G401.6 (cell line): ENCODE data around the gene ROPN1L.

Source experiments
- FAIRE-seq: peaks from 2 replicates; lab custom pipeline; 2012; peaks lifted over from hg19 to GRCh38; lab: Jason Lieb, UNC

Gene ROPN1L

GRCh38 chr5:10459080-10460055, 17.7 kb downstream of the ROPN1L start:
- FAIRE-seq, result no peak

DNA sequence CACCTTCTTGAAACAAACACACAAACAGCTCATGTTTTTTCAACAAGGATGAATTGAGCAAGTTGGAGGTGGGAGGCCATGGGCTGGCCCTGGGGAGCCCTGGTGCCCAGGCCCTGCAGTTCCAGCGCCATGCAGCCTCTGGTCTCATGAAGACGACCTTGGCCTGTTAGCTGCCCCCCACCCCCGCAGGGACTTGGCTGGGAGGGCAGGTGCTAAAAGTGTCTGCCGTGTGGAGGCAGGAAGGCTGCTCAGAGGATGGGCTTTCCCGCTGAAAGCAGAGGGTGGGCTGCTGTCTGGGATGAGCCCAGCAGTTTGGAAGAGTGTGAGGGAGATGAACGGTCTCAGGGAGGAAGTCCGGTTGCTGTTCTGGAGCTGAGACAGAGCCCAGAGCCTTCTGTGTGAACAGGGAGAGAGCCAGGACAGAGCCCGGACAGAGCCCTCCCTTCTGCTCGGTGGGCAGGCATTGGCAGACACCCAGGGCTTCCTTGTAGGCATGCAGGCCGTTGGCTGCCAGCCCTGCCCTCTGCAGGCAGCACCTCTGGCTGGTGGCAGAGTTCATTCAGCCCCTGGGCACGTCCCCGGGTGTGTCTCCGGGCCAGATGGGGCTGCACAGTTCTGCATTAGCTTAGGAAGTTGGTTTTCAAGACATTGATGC, 18.7 kb downstream of the ROPN1L start:
- no peak for FAIRE-seq

DNA sequence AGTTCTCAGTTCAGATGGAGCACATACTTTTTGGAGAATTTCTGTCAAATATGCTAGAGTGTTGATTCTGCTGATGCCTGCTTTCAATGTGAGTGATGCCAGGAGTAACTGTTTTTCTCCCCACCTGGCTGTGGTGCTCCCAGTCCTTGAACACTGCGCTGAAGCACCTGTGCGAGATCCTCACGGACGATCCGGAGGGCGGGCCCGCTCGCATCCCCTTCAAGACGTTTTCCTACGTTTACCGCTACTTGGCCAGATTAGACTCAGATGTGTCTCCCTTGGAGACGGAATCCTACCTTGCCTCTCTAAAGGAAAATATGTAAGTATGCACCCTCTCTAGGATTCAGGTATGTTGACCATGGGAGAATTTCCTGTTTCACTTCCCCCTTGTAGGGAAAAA, 19.4 kb downstream of the ROPN1L start:
- FAIRE-seq, result no peak

DNA sequence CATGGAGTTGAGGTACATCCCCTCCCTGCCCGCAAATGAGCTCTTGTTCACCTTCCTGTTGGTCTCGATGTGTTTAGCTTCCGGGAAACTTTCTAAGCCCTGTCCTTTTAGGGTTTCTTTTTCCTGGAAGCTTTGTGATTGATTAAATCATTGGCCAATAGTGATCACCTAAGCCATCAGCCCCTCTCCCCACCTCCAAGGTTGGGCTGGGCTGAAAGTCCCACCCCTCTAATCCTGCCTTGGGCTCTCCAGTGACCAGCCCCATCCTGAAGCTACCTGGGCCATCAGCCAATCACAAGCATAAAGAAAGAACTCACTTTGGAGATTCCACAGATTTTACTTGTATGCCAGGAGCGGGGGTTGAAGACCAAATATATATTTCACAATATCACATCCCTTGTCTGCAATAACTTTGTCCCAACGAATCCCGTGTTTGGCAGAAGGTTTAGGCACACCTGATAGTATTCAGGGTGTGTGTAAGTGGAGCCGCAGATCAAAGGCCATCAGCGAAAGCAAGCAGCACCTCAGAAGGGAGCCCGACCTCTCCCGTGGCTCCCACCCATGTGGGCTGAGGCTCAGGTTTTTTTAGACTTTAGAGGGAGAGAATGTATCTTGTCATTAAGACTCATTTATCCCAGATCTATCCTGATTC, 20.4 kb downstream of the ROPN1L start:
- FAIRE-seq, result no peak

DNA sequence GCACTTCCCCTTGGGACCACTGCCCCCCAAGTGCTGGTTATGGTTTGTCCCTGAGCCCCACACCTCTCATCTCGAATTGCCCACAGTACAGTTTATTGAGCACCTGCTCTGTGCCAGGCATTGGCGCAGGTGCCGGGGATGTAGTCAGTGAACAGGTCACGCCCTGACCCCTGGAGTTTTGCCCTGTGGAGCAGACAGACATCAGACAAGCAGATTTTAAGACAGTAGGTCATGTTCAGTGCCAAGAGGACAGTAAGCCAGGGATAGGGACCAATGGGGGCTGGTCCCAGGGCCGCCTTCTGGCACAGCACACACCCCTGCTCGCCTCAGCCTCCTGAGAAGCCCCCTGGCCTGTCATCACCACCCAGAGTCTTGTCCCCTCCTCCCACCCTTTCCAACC, 21.9 kb downstream of the ROPN1L start:
- FAIRE-seq, result no peak

GRCh38 chr5:10464173-10464572, 22.5 kb downstream of the ROPN1L start:
- FAIRE-seq, result no peak

- FAIRE-seq, result no peak
These were observed 24.0 kb downstream of the ROPN1L start for GRCh38 chr5:10465726-10466125.

DNA sequence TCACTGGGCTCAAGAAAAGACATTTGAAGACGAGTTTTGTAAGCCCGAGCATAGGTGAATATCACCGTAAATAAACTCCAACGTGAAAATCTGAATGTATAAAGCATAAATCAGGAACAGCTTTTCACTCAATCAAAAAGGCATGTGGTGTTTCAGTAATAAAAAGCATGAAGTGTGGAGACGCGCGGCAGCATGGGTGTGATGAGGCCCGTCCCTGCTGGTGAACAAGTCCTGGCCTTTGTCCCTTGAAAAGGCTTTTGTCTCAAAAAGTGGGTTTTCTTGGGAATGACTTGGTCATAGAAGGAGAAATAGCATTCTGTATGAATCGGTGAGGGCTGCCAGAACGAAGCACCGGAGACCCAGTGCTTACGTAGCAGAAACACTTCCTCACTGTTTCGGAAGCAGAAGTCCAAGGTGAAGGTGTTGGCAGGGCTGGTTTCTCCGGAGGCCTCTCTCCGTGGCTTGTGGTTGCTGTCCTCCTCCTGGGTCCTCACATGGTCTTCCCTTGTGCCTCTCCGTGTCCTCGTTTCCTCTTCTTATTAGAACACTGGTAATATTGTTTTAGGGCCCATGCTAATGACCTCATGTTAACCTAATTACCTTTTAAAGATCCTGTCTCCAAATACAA, 24.9 kb downstream of the ROPN1L start:
- FAIRE-seq, result no peak

DNA sequence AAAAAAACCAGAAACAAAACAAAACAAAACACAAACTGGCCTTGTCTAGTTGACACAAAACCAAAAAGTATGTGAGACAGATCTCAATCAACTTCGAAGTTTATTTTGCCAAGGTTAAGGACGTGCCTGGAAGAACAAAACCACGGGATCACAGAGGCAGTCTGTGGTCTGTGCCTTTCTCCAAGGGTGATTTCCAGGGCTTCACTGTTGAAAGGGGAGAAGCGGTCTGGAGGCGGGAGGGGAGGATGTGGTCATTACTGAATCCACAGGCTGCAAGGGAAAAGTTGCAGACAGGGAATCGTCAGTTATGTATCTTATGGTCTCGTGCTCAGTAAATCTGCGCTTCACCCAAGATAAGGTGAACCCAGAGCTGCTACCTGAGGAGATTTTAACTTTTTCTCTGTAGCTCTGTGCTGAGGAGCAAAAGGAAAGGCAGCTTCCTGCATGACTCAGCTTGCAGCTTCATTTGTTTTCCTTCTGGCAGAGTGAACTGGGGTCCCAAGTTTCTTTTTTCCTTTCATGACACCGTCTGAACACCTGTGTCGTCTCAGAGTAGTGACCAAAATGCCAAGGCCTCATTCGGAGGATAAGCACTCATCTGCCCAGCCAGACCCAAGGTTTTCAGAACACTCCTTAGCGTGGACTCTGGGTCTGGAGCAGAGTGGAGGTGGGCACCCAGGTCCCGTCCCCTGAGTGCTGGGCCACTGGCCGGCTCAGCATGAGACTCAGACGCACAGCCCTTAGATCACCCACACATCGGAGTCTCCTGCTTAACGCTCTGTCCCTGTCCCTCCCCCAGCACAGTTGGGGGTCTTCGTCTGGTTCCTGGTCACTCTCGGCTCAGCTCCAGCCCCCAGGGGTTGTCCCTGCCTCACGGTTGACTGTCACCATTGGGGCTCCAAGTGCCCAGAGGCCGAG, 25.9 kb downstream of the ROPN1L start:
- FAIRE-seq, result no peak

- FAIRE-seq, result no peak
These were observed 26.6 kb downstream of the ROPN1L start for GRCh38 chr5:10468256-10468655.

DNA sequence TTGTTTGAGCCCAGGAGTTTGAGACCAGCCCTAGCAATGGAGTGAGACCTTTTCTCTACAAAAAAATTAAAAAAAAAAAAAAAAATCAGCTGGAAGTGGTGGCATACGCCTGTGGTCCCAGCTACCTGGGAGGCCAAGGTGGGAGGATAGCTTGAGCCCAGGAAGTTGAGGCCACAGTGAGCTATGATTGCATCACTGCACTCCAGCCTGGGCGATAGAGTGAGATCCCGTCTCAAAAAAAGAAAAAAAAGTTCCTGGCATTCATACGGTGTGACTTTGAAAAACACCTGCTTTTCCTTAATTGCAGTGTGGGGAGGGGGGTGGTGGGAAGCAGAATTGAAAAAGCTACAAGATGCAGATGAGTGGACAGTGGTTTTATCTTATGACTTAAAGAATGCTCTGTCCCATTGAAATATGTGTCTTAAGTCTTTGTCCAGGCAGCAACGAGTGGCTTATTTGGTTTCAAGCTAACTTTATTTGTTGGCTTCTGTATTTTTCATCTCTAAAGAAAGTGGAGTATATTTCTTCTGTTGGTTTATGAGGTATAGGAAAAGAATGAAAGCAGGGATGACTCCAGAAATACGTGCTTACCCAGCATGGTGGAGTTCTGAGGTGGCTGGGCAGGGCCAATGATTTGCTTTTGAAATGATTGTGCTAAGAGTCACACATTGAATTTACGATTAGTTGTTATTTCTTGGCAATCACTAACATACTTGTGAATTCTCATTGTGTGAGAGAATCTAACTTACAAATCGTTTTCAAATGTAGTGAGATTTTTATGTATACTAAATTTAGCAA, 27.8 kb downstream of the ROPN1L start:
- FAIRE-seq, result no peak

DNA sequence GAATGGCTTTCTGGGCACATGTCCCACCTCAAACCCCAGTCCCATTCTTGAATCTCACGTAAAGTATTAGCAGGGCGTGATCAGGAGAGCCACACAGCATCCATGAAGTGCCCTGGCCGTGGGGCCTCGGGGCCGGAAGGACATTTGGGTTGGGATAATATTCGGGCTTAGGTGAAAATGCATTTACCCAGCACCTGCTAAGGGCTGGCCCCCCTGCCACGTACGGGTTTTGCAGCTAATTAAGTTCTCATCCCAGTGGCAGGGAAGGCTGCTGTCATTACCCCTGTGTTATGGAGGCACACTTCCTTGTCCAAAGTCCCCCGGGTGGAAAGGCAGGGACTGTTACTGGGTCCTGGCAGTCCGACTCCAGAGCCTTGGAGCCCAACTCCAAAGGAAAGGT, 29.0 kb downstream of the ROPN1L start:
- no peak for FAIRE-seq

- no peak for FAIRE-seq
These were observed 30.0 kb downstream of the ROPN1L start for GRCh38 chr5:10471677-10472076.

- no peak for FAIRE-seq
These were observed 32.9 kb downstream of the ROPN1L start for GRCh38 chr5:10474521-10475075.

DNA sequence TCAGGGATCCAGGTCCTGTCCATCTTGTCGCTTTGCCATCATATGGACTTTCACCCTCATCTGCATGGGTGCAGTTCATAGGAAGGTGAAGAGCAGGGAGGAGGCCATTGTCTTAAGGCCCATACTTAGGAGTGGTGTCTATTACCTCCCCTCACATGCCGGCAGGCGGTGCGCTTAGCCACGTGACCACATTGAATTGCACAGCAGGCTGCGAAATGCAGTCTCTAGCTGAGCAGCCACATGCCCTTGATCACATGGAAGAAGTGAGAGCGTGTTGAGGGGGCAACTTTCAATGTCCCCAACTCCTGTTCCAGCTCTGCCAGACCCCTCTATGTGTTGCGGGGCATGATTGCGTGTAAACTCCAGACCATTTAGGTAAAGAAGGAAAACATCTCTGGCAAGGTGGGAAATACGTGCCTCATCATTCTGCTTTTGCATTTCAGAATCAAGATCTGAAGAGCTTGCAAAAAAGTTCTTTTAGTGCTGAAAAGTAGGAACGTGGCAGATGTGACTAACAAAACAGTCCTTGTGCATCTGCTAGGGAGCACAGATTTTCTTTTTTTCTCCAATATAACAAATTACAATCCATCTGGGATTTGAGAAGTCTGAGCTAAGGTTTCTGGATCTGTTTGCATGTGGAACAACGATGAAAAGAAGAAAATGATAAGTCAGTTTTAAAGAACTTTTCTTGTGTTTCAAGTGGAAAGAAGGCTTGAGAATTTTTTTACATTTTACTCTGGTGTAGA, 34.4 kb downstream of the ROPN1L start:
- no peak for FAIRE-seq

- FAIRE-seq, result no peak
These were observed 35.2 kb downstream of the ROPN1L start for GRCh38 chr5:10476878-10477277.

GRCh38 chr5:10477943-10478342, 36.3 kb downstream of the ROPN1L start:
- no peak for FAIRE-seq

DNA sequence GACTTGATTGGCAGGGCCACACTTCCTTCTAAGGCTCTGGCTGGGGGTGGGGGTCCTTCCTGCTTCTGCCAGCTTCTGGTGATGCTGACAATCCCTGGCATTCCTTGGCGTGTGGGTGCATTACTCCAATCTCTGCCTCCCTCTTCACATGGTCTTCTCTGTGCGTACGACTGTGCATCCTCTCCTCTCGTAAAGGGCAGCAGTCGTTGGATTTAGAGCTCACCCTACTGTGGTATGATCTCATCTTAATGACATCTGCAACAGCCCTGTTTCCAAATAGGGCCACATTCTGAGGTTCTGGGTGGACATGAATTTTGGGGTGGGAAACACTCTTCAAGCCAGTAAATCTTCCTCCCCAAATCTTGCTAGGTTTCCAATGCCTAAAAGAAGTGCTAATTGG, 36.8 kb downstream of the ROPN1L start:
- FAIRE-seq, result no peak

DNA sequence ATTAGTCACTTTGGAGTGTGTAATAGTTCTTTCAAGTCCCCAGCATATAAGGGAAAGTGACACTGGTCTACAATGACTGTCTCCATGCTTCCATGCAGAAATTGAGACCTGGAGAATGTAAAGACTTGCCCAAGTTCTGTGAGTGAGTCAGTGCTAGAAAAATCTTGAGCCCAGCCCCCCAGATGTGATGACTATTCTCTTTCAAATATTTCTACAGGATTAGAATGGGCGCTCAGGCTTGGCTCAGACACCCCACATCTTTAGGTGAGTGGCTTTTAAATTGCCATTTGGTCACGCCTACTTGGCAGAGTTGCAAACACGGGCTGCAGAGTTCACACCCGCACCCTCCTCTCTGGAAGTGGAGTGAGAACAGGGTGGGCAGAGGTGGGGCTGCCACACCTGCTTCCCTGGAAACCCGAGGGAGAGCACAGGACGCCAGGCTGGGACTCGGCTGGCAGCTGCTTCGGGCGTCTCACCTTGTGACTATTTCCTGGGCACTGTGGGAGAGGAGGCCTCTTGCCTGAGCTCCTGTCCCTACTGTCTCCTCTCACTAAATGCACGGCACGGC, 37.6 kb downstream of the ROPN1L start:
- FAIRE-seq, result no peak
